Measurements from ENCODE around the gene FAM72A.
"Not testable (repeated sequence)": the region's sequence is repeated elsewhere in the genome, so short reads cannot be mapped to it uniquely, and the experiment has no call there.

FAM72A gene

DNA sequence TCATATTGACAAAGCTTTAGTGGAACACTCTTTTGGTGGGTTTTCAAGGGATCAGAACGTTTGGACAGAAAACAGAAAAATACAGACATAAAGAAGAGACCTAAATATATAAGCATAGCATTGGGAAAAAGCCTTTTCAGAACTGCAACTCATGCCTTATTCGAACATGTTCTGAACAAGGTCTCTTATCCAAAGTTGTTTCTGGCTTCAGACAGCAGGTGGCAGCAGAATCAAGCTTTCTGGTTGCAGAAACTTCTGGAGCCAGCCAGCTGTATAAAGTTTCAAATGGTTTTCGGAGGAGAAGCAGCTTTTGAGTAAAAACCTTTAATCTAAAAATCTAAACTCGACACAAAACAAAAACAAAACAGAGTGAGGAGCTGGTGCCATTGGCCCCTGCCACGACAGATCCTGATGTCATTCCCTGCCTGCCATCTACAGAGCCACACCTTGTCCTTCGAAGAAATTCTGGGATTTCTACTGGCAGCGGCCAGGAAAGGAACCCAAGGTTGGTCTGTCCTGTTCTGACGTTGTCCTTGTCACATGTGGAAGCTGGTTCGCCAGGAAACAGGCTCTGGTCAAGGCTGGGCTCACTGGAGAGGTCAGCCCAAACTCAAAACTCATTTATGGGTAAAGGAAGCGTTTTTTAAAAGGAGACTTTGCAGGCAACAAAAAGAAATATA lies 35.1 kb downstream of the FAM72A start:
- FAIRE-seq: not testable (repeated sequence)

DNA sequence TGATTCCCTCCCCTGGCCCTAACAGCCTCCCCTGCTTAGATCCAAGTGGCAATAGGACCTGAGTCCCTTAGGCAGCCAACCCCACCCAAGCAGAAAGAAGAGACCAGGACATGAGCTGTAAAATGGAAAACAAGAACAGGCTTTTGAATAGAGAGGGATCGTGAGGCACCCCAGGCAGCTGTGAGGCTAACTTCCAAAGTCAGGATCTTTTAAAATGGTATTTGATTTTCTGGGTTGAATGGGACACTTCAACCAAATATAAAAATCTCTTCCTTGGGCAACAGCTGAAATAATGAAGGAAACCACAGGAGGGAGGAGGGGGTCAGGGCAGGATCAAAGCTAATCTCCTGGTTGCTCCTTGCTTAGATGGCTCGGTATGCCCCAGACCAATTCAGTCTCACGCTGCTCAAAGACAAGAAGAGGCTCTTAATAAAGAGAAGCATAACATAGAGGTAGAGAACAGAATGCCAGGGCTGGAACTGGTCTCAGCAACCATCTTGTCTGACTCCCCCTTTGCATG lies 56.8 kb downstream of the FAM72A start:
- no peak for FAIRE-seq

DNA sequence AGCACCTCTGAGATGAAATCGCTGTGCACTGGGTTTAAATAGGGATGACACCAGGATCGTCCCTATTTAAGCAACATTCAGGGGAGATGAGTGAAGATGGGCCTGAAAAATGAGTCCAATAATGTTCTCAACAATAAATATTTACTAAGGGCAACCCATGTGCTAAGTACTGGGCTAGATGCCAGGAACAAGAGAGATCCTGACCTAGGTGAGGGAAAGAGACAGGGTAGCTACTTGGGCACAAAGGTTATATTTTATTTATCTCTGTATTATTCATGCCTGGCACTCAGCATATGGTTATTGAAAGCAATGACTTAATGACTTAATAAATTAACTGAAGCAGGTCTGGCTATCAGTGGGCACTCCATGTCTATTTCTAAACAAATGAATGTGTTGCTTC lies 58.0 kb downstream of the FAM72A start:
- no peak for FAIRE-seq

DNA sequence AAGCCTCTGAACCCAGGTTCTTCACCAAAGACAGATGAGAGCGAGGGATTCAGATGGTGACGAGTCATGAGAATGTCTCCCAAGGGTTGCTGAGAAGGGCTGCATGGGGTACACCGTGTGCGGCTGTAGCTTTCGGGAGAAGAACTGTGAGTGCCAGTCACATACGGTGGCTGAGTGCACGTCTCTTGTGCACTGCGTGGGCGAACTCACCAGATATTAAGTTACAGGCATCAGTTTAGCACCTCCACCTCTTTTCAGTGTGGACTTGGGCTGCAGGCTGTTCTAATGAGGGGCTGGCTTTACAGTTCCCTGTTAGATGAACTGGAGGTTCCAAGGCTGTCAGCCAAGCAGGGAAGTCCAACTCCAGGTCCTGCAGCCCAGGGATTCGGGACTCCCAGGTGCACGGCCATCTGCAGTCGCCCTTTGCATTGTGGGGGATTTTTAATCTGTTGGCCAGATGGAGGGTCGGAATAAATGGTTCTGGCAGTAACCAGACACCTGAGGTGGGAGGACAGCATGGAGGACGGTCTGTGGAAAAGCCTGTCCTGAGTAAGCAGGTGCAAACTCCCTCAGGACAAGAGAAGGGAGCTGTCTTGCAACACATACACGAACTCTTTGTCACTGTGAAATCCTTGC lies 59.0 kb downstream of the FAM72A start:
- no peak for FAIRE-seq

DNA sequence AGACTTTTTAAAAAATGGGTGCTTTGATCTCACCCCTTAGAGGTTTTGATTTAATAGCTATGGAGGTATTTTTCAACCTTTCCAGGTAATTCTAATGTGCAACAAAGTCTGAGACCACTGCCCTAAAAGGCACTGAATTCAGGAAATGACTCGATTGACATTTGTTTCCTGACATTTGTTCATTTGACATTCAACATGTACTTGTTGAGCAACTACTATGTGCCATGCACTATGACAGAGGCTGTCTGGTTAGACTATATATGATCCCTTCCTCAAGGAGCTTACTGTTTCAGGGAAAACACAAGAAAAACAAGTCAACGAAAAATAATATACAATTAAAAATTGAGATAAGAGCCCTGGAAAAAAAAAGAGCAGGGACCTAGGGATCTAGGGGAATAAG lies 59.9 kb downstream of the FAM72A start:
- no peak for FAIRE-seq

GRCh38 chr1:206142011-206142410 lies 60.6 kb downstream of the FAM72A start:
- no peak for FAIRE-seq

GRCh38 chr1:206136241-206136640 lies 66.4 kb downstream of the FAM72A start:
- no peak for FAIRE-seq
